Activated CD8-positive, alpha-beta T cell treated with anti-CD3 and anti-CD28 coated beads for 36 hours (primary cell): ENCODE measurements around the gene DGKI. TPM values are rescaled to one million over a fixed set of nuclear protein-coding genes. Genes with fewer than 3 reads are reported as not detected.

Source experiments
- ATAC-seq: fragments of 200-7000 bp; cut with Tn5 transposase; one replicate; pipeline ENCODE4 v1.10.0; 2021; ENCODE audit warnings: mild to moderate bottlenecking, moderate library complexity
- CTCF ChIA-PET: fragments of 350-600 bp; sonication (Branson Sonifier 250); formaldehyde crosslinking; loops from one replicate; lab custom pipeline; 2021; ENCODE audit warnings: antibody characterized with exemption; lab: Charles Lee
- POLR2A ChIA-PET: fragments of 350-600 bp; sonication (Branson Sonifier 250); formaldehyde crosslinking; loops from one replicate; lab custom pipeline; 2021; ENCODE audit warnings: antibody characterized with exemption; lab: Charles Lee
- DNase-seq: peaks from one replicate; pipeline ENCODE4 v3.0.0-alpha.2; 2020
- H3K27ac Mint-ChIP-seq: one replicate; pipeline ENCODE4 v1.8.0; 2021; ENCODE audit warnings: mild to moderate bottlenecking, mixed read lengths
- H3K27me3 Mint-ChIP-seq: one replicate; pipeline ENCODE4 v1.8.0; 2021; ENCODE audit warnings: mixed read lengths
- H3K36me3 Mint-ChIP-seq: one replicate; pipeline ENCODE4 v1.8.0; 2021; ENCODE audit warnings: low read depth, mixed read lengths
- H3K4me1 Mint-ChIP-seq: one replicate; pipeline ENCODE4 v1.8.0; 2021; ENCODE audit warnings: low read depth, mixed read lengths
- H3K4me3 Mint-ChIP-seq: one replicate; pipeline ENCODE4 v1.8.0; 2021; ENCODE audit warnings: mild to moderate bottlenecking, moderate library complexity, mixed read lengths
- H3K9me3 Mint-ChIP-seq: one replicate; pipeline ENCODE4 v1.8.0; 2021; ENCODE audit warnings: mixed read lengths
- CTCF ChIP-seq: fragments of 200-600 bp; IDR thresholded peaks from one replicate; pipeline ENCODE4 v1.8.0; 2022; ENCODE audit warnings: antibody characterized with exemption, mild to moderate bottlenecking
- intact Hi-C: fragments of 100-400 bp; cut with micrococcal nuclease; formaldehyde crosslinking; loops from one replicate; pipeline ENCODE4 v1.10.0; 2022
- total RNA-seq, 2 experiments: library from RNA; stranded (reverse); gene quantifications; one replicate each; pipeline ENCODE4 v1.2.3, GENCODE V29; 2021

The DGKI gene
- total RNA-seq, 2 experiments from 2014 or later = 0.38 to 0.65 TPM

- POLR2A ChIA-PET = no interaction called here
- no peak for DNase-seq
- TF ChIP-seq CTCF = no peak
- Mint-ChIP-seq H3K9me3 (no peaks in the 10 kb centered on the region), H3K27me3 (peaks cover 13% of the 10 kb centered on the region), H3K4me3 (no peak overlapping the region), H3K4me1 (peaks cover 2% of the 10 kb centered on the region), H3K27ac (no peak overlapping the region), H3K36me3 (no peaks in the 10 kb centered on the region)
- ATAC-seq = no peak
- CTCF ChIA-PET = no interaction called here
- intact Hi-C loops = no loop called here
Observed at GRCh38 chr7:137342828-137343261, 503.9 kb downstream of the DGKI start.

GRCh38 chr7:137342265-137342664 is 504.5 kb downstream of the DGKI start:
- DNase-seq = no peak
- Mint-ChIP-seq H3K4me1 (peaks cover 2% of the 10 kb centered on the region), H3K36me3 (no peaks in the 10 kb centered on the region), H3K27me3 (peaks cover 13% of the 10 kb centered on the region), H3K27ac (no peak overlapping the region), H3K9me3 (no peaks in the 10 kb centered on the region), H3K4me3 (no peak overlapping the region)
- intact Hi-C loops = no loop called here
- no peak for TF ChIP-seq CTCF
- no peak for ATAC-seq
- ChIA-PET POLR2A (no interaction called here), CTCF (no interaction called here)

GRCh38 chr7:137337902-137338301 is 508.9 kb downstream of the DGKI start:
- TF ChIP-seq CTCF = no peak
- ChIA-PET CTCF (interaction anchor here (1.2 kb wide), 1 partner anchor 10 kb away, joined by 3 read pairs; no protein-coding TSS in a partner anchor), POLR2A (no interaction called here)
- Mint-ChIP-seq H3K4me3 (no peak overlapping the region), H3K27ac (no peak overlapping the region), H3K27me3 (no peaks in the 10 kb centered on the region), H3K9me3 (peaks cover 1% of the 10 kb centered on the region), H3K4me1 (peaks cover 2% of the 10 kb centered on the region), H3K36me3 (no peaks in the 10 kb centered on the region)
- intact Hi-C loops = no loop called here
- no peak for ATAC-seq
- no peak for DNase-seq

GRCh38 chr7:137335814-137336213 is 511.0 kb downstream of the DGKI start:
- Mint-ChIP-seq H3K9me3 (peaks cover 1% of the 10 kb centered on the region), H3K27ac (no peak overlapping the region), H3K27me3 (no peaks in the 10 kb centered on the region), H3K4me3 (no peak overlapping the region), H3K4me1 (peaks cover 2% of the 10 kb centered on the region), H3K36me3 (no peaks in the 10 kb centered on the region)
- no peak for TF ChIP-seq CTCF
- DNase-seq (no peak), ATAC-seq (no peak)
- ChIA-PET CTCF (no interaction called here), POLR2A (no interaction called here)
- intact Hi-C loops = no loop called here

GRCh38 chr7:137331378-137331777 is 515.4 kb downstream of the DGKI start:
- ChIA-PET CTCF (no interaction called here), POLR2A (no interaction called here)
- Mint-ChIP-seq H3K27me3 (no peaks in the 10 kb centered on the region), H3K9me3 (peaks cover 1% of the 10 kb centered on the region), H3K36me3 (no peaks in the 10 kb centered on the region), H3K4me1 (no peaks in the 10 kb centered on the region), H3K27ac (no peak overlapping the region), H3K4me3 (no peak overlapping the region)
- DNase-seq = no peak
- no peak for TF ChIP-seq CTCF
- intact Hi-C loops = no loop called here
- ATAC-seq = no peak

Other genes with a start within 250 kb of the DGKI start
- gene CREB3L2, start 155.1 kb upstream of the DGKI start, total RNA-seq = 10 to 100 TPM; 21.0 to 24.4 TPM
- gene AKR1D1, start 229.5 kb upstream of the DGKI start, total RNA-seq = not detected